GM12878 (cell line): Measurements from ENCODE around the gene ADPRHL1. TPM values are rescaled to one million over a fixed set of nuclear protein-coding genes. Genes with fewer than 3 reads are reported as not detected.

ENCODE experiments used
- ATAC-seq: fragments of 200-7000 bp; cut with Tn5 transposase; 3 replicates; pipeline ENCODE4 v1.9.1; 2020; ENCODE audit warnings: mild to moderate bottlenecking, moderate library complexity
- BruUV-seq: library from RNA; stranded (reverse); fragments of 400-500 nt; replicated peaks from 2 replicates; lab custom pipeline; 2021; lab: Mats Ljungman, UMichigan
- CTCF ChIA-PET: fragments of 300-600 bp; sonication (Branson Sonifier 250); formaldehyde crosslinking; extraction: SDS; loops from one replicate; lab custom pipeline; 2021; ENCODE audit warnings: inconsistent platforms; lab: Yijun Ruan, JAX
- POLR2A ChIA-PET: fragments of 350-600 bp; formaldehyde crosslinking; extraction: SDS; loops from one replicate; lab custom pipeline; 2021; ENCODE audit warnings: inconsistent platforms; lab: Charles Lee
- RAD21 ChIA-PET: fragments of 300-600 bp; sonication (Branson Sonifier 250); formaldehyde crosslinking; loops from one replicate; lab custom pipeline; 2023; ENCODE audit warnings: antibody characterized with exemption; ENCODE audit not compliant: unreplicated experiment; lab: Charles Lee
- SMC1A ChIA-PET: fragments of 300-600 bp; sonication (Branson Sonifier 250); formaldehyde crosslinking; loops from one replicate; lab custom pipeline; 2023; ENCODE audit not compliant: unreplicated experiment, uncharacterized antibody; lab: Charles Lee
- DNase-seq: peaks from one replicate; pipeline ENCODE4 v3.0.0-alpha.2; 2011; ENCODE audit warnings: low read depth, low spot score
- FAIRE-seq: peaks from 3 replicates; lab custom pipeline; 2011; peaks lifted over from hg19 to GRCh38; lab: Jason Lieb, UNC
- H2AFZ ChIP-seq: 2 replicates; pipeline ENCODE4 v1.6.0; 2011; ENCODE audit warnings: low read depth, low read length, control low read depth; ENCODE audit not compliant: control insufficient read depth
- H3K27ac ChIP-seq: 2 replicates; pipeline ENCODE4 v1.5.1; 2011; ENCODE audit warnings: control low read depth; ENCODE audit not compliant: control insufficient read depth, insufficient read depth
- H3K27me3 ChIP-seq, 2 experiments: replicated peaks in 1 of 2; 2 replicates each; pipeline versions ENCODE4 v1.6.0 to v1.6.1; 2011; ENCODE audit warnings: low read length in 1 of 2; ENCODE audit not compliant: control insufficient read depth in 2 of 2, insufficient read depth in 2 of 2
- H3K36me3 ChIP-seq, 2 experiments: 2 replicates each; pipeline ENCODE4 v1.5.1; 2011; ENCODE audit warnings: low read length in 1 of 2; ENCODE audit not compliant: control insufficient read depth in 2 of 2, insufficient read depth in 2 of 2
- H3K4me1 ChIP-seq: 2 replicates; pipeline ENCODE4 v1.6.1; 2011; ENCODE audit warnings: mild to moderate bottlenecking, low read length, moderate library complexity, mixed read lengths; ENCODE audit not compliant: control insufficient read depth, insufficient read depth
- H3K4me2 ChIP-seq: 2 replicates; pipeline ENCODE4 v1.6.0; 2011; ENCODE audit warnings: control low read depth; ENCODE audit not compliant: control insufficient read depth, insufficient read depth
- H3K4me3 ChIP-seq: fragments of 200-600 bp; sonication (generic); 2 replicates; pipeline ENCODE4 v1.5.1; 2016
- H3K79me2 ChIP-seq: 2 replicates; pipeline ENCODE4 v1.6.0; 2011; ENCODE audit warnings: low read length; ENCODE audit not compliant: control insufficient read depth, insufficient read depth
- H3K9ac ChIP-seq: 2 replicates; pipeline ENCODE4 v1.8.0; 2011; ENCODE audit warnings: low read length, control low read depth, mixed read lengths; ENCODE audit not compliant: control insufficient read depth, insufficient read depth
- H3K9me3 ChIP-seq: replicated peaks from 3 replicates; pipeline ENCODE4 v1.5.1; 2011; ENCODE audit warnings: mild to moderate bottlenecking, low read length; ENCODE audit not compliant: control insufficient read depth, insufficient read depth
- H4K20me1 ChIP-seq: 2 replicates; pipeline ENCODE4 v1.6.0; 2011; ENCODE audit not compliant: control insufficient read depth, insufficient read depth
- BCL11A ChIP-seq: IDR thresholded peaks from 2 replicates; pipeline ENCODE4 v1.6.1; 2011; ENCODE audit warnings: low read depth, low read length
- CHD1 ChIP-seq: IDR thresholded peaks from 2 replicates; pipeline ENCODE4 v1.6.1; 2012; ENCODE audit warnings: low read depth, low read length, improper control_type of control experiment
- EP300 ChIP-seq, 2 experiments: fragments of 150-350 bp in 1 of 2; IDR thresholded peaks; 2 replicates each; pipeline ENCODE4 v1.6.1; 2011 to 2012; ENCODE audit warnings: low read depth in 2 of 2, low read length in 2 of 2, borderline replicate concordance in 1 of 2, improper control_type of control experiment in 1 of 2, inconsistent platforms in 1 of 2; ENCODE audit not compliant: control insufficient read depth in 1 of 2
- ESRRA ChIP-seq: IDR thresholded peaks from 2 replicates; pipeline ENCODE4 v1.6.1; 2012; ENCODE audit warnings: mild to moderate bottlenecking, low read length, improper control_type of control experiment
- FOXK2 ChIP-seq: fragments of 450-650 bp; IDR thresholded peaks from 2 replicates; pipeline ENCODE4 v1.6.1; 2017; ENCODE audit warnings: mild to moderate bottlenecking, moderate library complexity
- HDAC2 ChIP-seq: fragments of 200-600 bp; sonication (generic); IDR thresholded peaks from 2 replicates; pipeline ENCODE4 v1.6.1; 2017
- HDGF ChIP-seq: fragments of 450-650 bp; IDR thresholded peaks from 2 replicates; pipeline ENCODE4 v1.6.1; 2016; ENCODE audit warnings: antibody characterized with exemption
- IKZF1 ChIP-seq: fragments of 450-650 bp; conservative IDR thresholded peaks from 2 replicates; pipeline ENCODE4 v1.6.1; 2017; ENCODE audit warnings: antibody characterized with exemption, mild to moderate bottlenecking
- NR2C2 ChIP-seq: IDR thresholded peaks from 2 replicates; pipeline ENCODE4 v1.6.1; 2011; ENCODE audit warnings: borderline replicate concordance, low read depth; ENCODE audit not compliant: control insufficient read depth, insufficient read length
- POU2F2 ChIP-seq: IDR thresholded peaks from 3 replicates; pipeline ENCODE4 v1.6.1; 2011; ENCODE audit warnings: low read depth, mild to moderate bottlenecking, low read length, borderline replicate concordance
- SMARCA5 ChIP-seq: fragments of 450-650 bp; IDR thresholded peaks from 2 replicates; pipeline ENCODE4 v1.6.1; 2017; ENCODE audit warnings: mild to moderate bottlenecking
- ZNF207 ChIP-seq: fragments of 450-650 bp; IDR thresholded peaks from 2 replicates; pipeline ENCODE4 v1.6.1; 2014; ENCODE audit warnings: antibody characterized with exemption, mild to moderate bottlenecking, borderline replicate concordance
- WGBS: methylation state at CpG from one replicate; pipeline ENCODE4 v1.1.6; 2016; ENCODE audit warnings: low lambda C conversion rate; ENCODE audit not compliant: insufficient replicate concordance, insufficient coverage; ENCODE audit errors: missing lambda C conversion rate; 5-methylcytosine and 5-hydroxymethylcytosine counted together
- in situ Hi-C: fragments of 300-500 bp; cut with MboI; formaldehyde crosslinking; loops from 9 replicates; pipeline ENCODE4 v1.14.3; 2018; ENCODE audit warnings: mixed read lengths
- intact Hi-C: fragments of 100-400 bp; cut with micrococcal nuclease; formaldehyde crosslinking; loops from one replicate; pipeline ENCODE4 v1.14.2; 2022; ENCODE audit not compliant: unreplicated experiment
- polyA plus RNA-seq, 11 experiments: library from polyadenylated mRNA; depleted of rRNA in 4 of 11; unstranded in 6 of 11; stranded (reverse) in 5 of 11; fragments of >200 nt; fragmentation: Nextera tagmentation in 4 of 11; fragmentation: Illumina TruSeq in 1 of 11; extraction: Ambion mirVana in 4 of 11; extraction: Trizol in 1 of 11; gene quantifications; 1 replicate in 1 of 11; 2 replicates in 10 of 11; pipeline versions ENCODE4 v1.2.1 to v1.2.3, GENCODE V29; 2011 to 2016; ENCODE audit warnings: inconsistent platforms in 2 of 11, missing spikeins in 2 of 11, low read depth in 1 of 11
- total RNA-seq, 4 experiments: library from RNA; depleted of rRNA in 3 of 4; stranded (reverse); fragments of >200 nt in 3 of 4; fragmentation: Illumina TruSeq in 1 of 4; extraction: Trizol in 1 of 4; gene quantifications; 2 replicates each; pipeline versions ENCODE4 v1.2.1 to v1.2.3, GENCODE V29; 2013 to 2021
- TF ChIP-seq, protein P1 (sequence below): IDR thresholded peaks from 2 replicates; pipeline ENCODE4 v1.6.1; 2012; ENCODE audit warnings: low read depth, low read length, improper control_type of control experiment
- TF ChIP-seq, protein P2 (sequence below): IDR thresholded peaks from 2 replicates; pipeline ENCODE4 v1.6.1; 2011; ENCODE audit warnings: borderline replicate concordance, low read depth, mild to moderate bottlenecking, moderate library complexity, low read length; ENCODE audit not compliant: insufficient read depth, poor library complexity, severe bottlenecking

Gene ADPRHL1
- total and polyA plus RNA-seq, 10 of the 15 experiments (the other 5 are each of a cell fraction or from before 2014, with no cell fraction given), result 0.05 to 1.9 (median 1.0) TPM

GRCh38 chr13:113360446-113360845, 92.8 kb downstream of the ADPRHL1 start:
- ChIA-PET RAD21 (no interaction called here), SMC1A (no interaction called here), CTCF (no interaction called here), POLR2A (interaction anchor here (0.7 kb wide), 1 partner anchor 395 kb away, joined by 4 read pairs; no protein-coding TSS in a partner anchor)
- Histone ChIP-seq H3K27me3 (peaks cover 0 to 5% of the 10 kb centered on the region in 2 experiments; a peak in 3 of 4 replicates), H3K9ac (no peak overlapping the region), H3K79me2 (no peaks in the 10 kb centered on the region), H3K36me3 (no peaks in the 10 kb centered on the region), H3K9me3 (no peaks in the 10 kb centered on the region), H2AFZ (no peak overlapping the region), H3K4me2 (no peak overlapping the region), H4K20me1 (no peaks in the 10 kb centered on the region), H3K4me3 (no peak overlapping the region), H3K27ac (no peak overlapping the region), H3K4me1 (no peaks in the 10 kb centered on the region)
- ATAC-seq, result no peak
- no peak for DNase-seq
- TF ChIP-seq HDAC2 (no peak), IKZF1 (no peak), SMARCA5 (no peak), ZNF207 (no peak), HDGF (no peak), CHD1 (no peak), FOXK2 (no peak), BCL11A (no peak), EP300 (IDR thresholded peaks at IDR 0.05; ENCODE audit: borderline replicate concordance in 1 of 2, control insufficient read depth in 1 of 2, low read depth in 2 of 2, low read length in 2 of 2) (no peak), NR2C2 (no peak), ESRRA (no peak), POU2F2 (no peak)
- TF ChIP-seq, protein P1, sequence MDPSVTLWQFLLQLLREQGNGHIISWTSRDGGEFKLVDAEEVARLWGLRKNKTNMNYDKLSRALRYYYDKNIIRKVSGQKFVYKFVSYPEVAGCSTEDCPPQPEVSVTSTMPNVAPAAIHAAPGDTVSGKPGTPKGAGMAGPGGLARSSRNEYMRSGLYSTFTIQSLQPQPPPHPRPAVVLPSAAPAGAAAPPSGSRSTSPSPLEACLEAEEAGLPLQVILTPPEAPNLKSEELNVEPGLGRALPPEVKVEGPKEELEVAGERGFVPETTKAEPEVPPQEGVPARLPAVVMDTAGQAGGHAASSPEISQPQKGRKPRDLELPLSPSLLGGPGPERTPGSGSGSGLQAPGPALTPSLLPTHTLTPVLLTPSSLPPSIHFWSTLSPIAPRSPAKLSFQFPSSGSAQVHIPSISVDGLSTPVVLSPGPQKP, result no peak
- TF ChIP-seq, protein P2, sequence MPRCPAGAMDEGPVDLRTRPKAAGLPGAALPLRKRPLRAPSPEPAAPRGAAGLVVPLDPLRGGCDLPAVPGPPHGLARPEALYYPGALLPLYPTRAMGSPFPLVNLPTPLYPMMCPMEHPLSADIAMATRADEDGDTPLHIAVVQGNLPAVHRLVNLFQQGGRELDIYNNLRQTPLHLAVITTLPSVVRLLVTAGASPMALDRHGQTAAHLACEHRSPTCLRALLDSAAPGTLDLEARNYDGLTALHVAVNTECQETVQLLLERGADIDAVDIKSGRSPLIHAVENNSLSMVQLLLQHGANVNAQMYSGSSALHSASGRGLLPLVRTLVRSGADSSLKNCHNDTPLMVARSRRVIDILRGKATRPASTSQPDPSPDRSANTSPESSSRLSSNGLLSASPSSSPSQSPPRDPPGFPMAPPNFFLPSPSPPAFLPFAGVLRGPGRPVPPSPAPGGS, result no peak
- intact Hi-C loops, result no loop called here
- FAIRE-seq, result no peak
- WGBS, result 65% methylated on average over 6 of the region's 6 CpGs
- BruUV-seq, result no TSS peak
- in situ Hi-C loops, result no loop called here
